H9 (cell line): ENCODE data around the gene PCCA. TPM values are rescaled to one million over a fixed set of nuclear protein-coding genes. Genes with fewer than 3 reads are reported as not detected.
A peak's percentile ranks its signal among the peaks of the same experiment; 100 is the strongest.

Experiments used
- DNase-seq: peaks from one replicate; pipeline ENCODE4 v3.0.0-alpha.2; 2017
- H2AFZ ChIP-seq: one replicate; pipeline ENCODE4 v1.6.1; 2013; ENCODE audit warnings: mild to moderate bottlenecking, low read length, control low read depth, moderate library complexity
- H2AK5ac ChIP-seq: 2 replicates; pipeline ENCODE4 v1.6.1; 2013; ENCODE audit warnings: low read length, control low read depth, mixed read lengths; ENCODE audit not compliant: insufficient read length
- H2BK120ac ChIP-seq: one replicate; pipeline ENCODE4 v1.6.1; 2013; ENCODE audit warnings: low read depth, mild to moderate bottlenecking, low read length, control low read depth, inconsistent platforms; ENCODE audit not compliant: poor library complexity, severe bottlenecking
- H2BK12ac ChIP-seq: 2 replicates; pipeline ENCODE4 v1.6.1; 2013; ENCODE audit warnings: low read length, control low read depth, mixed read lengths, low read depth; ENCODE audit not compliant: insufficient read length
- H2BK15ac ChIP-seq: 2 replicates; pipeline ENCODE4 v1.6.1; 2013; ENCODE audit warnings: low read depth, low read length, control low read depth
- H2BK20ac ChIP-seq: one replicate; pipeline ENCODE4 v1.6.1; 2013; ENCODE audit warnings: low read depth, mild to moderate bottlenecking, low read length, control low read depth, inconsistent platforms; ENCODE audit not compliant: poor library complexity, severe bottlenecking
- H2BK5ac ChIP-seq: 2 replicates; pipeline ENCODE4 v1.6.1; 2013; ENCODE audit warnings: low read length, control low read depth, mixed read lengths; ENCODE audit not compliant: insufficient read length
- H3K14ac ChIP-seq: 2 replicates; pipeline ENCODE4 v1.6.1; 2013; ENCODE audit warnings: low read length, control low read depth; ENCODE audit not compliant: insufficient read depth
- H3K18ac ChIP-seq: 2 replicates; pipeline ENCODE4 v1.6.1; 2013; ENCODE audit warnings: low read depth, mild to moderate bottlenecking, mixed read lengths, low read length, control low read depth; ENCODE audit not compliant: insufficient read length
- H3K23ac ChIP-seq: 2 replicates; pipeline ENCODE4 v1.6.1; 2013; ENCODE audit warnings: low read length, control low read depth, mixed read lengths, low read depth; ENCODE audit not compliant: insufficient read length
- H3K23me2 ChIP-seq: 2 replicates; pipeline ENCODE4 v1.6.1; 2013; ENCODE audit warnings: low read depth, mild to moderate bottlenecking, mixed read lengths, low read length, control low read depth; ENCODE audit not compliant: insufficient read length, poor library complexity, severe bottlenecking
- H3K27ac ChIP-seq: 2 replicates; pipeline ENCODE4 v1.5.1; 2013; ENCODE audit warnings: low read length, control low read depth, mixed read lengths, low read depth; ENCODE audit not compliant: insufficient read length
- H3K27me3 ChIP-seq: 2 replicates; pipeline ENCODE4 v1.6.1; 2013; ENCODE audit warnings: low read length, control low read depth, inconsistent platforms; ENCODE audit not compliant: insufficient read depth
- H3K4ac ChIP-seq: 2 replicates; pipeline ENCODE4 v1.6.1; 2013; ENCODE audit warnings: low read depth, mild to moderate bottlenecking, control low read depth, inconsistent platforms, low read length, moderate library complexity
- H3K4me1 ChIP-seq: 2 replicates; pipeline ENCODE4 v1.6.1; 2013; ENCODE audit warnings: low read length, control low read depth, inconsistent platforms; ENCODE audit not compliant: insufficient read depth
- H3K4me2 ChIP-seq: 2 replicates; pipeline ENCODE4 v1.6.1; 2013; ENCODE audit warnings: low read length, control low read depth, mixed read lengths; ENCODE audit not compliant: insufficient read length, insufficient read depth
- H3K56ac ChIP-seq: 2 replicates; pipeline ENCODE4 v1.6.1; 2013; ENCODE audit warnings: low read depth, mild to moderate bottlenecking, mixed read lengths, low read length, control low read depth; ENCODE audit not compliant: insufficient read length
- H3K79me1 ChIP-seq: 2 replicates; pipeline ENCODE4 v1.6.1; 2013; ENCODE audit warnings: low read depth, mild to moderate bottlenecking, moderate library complexity, low read length, control low read depth, inconsistent platforms; ENCODE audit not compliant: insufficient read depth, poor library complexity, severe bottlenecking
- H3K79me2 ChIP-seq: 2 replicates; pipeline ENCODE4 v1.6.1; 2013; ENCODE audit warnings: low read length, control low read depth, inconsistent platforms; ENCODE audit not compliant: insufficient read depth
- H3K9ac ChIP-seq: 2 replicates; pipeline ENCODE4 v1.6.1; 2013; ENCODE audit warnings: low read length, control low read depth, mixed read lengths; ENCODE audit not compliant: insufficient read length; ENCODE audit errors: extremely low read depth
- H3K9me3 ChIP-seq: one replicate; pipeline ENCODE4 v1.6.1; 2013; ENCODE audit warnings: low read depth, low read length, inconsistent platforms; ENCODE audit not compliant: control insufficient read depth
- H3T11ph ChIP-seq: one replicate; pipeline ENCODE4 v1.6.1; 2013; ENCODE audit warnings: mild to moderate bottlenecking, low read length, control low read depth, inconsistent platforms
- H4K20me1 ChIP-seq: one replicate; pipeline ENCODE4 v1.6.1; 2013; ENCODE audit not compliant: control insufficient read depth, insufficient read length, insufficient read depth
- H4K5ac ChIP-seq: 2 replicates; pipeline ENCODE4 v1.6.1; 2013; ENCODE audit warnings: low read depth, mild to moderate bottlenecking, mixed read lengths, low read length, control low read depth; ENCODE audit not compliant: insufficient read length
- H4K8ac ChIP-seq: replicated peaks from 2 replicates; pipeline ENCODE4 v1.6.1; 2013; ENCODE audit warnings: low read length, control low read depth, mixed read lengths, low read depth; ENCODE audit not compliant: insufficient read length
- H4K91ac ChIP-seq: 2 replicates; pipeline ENCODE4 v1.6.1; 2013; ENCODE audit warnings: low read depth, mild to moderate bottlenecking, moderate library complexity, mixed read lengths, low read length, control low read depth; ENCODE audit not compliant: insufficient read length
- H3K27ac Mint-ChIP-seq, 3 experiments: 2 replicates in 2 of 3; 3 replicates in 1 of 3; pipeline ENCODE4 v1.8.0; 2020 to 2021; ENCODE audit warnings: mixed read lengths in 3 of 3, mild to moderate bottlenecking in 1 of 3, moderate library complexity in 1 of 3
- H3K27me3 Mint-ChIP-seq: 2 replicates; pipeline ENCODE4 v1.8.0; 2021; ENCODE audit warnings: low read depth, mild to moderate bottlenecking, moderate library complexity, mixed read lengths
- H3K36me3 Mint-ChIP-seq, 3 experiments: 2 replicates in 2 of 3; 3 replicates in 1 of 3; pipeline ENCODE4 v1.8.0; 2020 to 2021; ENCODE audit warnings: low read depth in 3 of 3, mixed read lengths in 3 of 3; ENCODE audit not compliant: insufficient read depth in 1 of 3
- H3K4me1 Mint-ChIP-seq, 2 experiments: 2 replicates each; pipeline ENCODE4 v1.8.0; 2020; ENCODE audit warnings: mixed read lengths in 2 of 2
- H3K4me3 Mint-ChIP-seq, 2 experiments: 2 replicates in 1 of 2; 3 replicates in 1 of 2; pipeline ENCODE4 v1.8.0; 2020 to 2021; ENCODE audit warnings: mild to moderate bottlenecking in 2 of 2, mixed read lengths in 2 of 2, moderate library complexity in 1 of 2
- H3K9me3 Mint-ChIP-seq, 2 experiments: 2 replicates in 1 of 2; 3 replicates in 1 of 2; pipeline ENCODE4 v1.8.0; 2020; ENCODE audit warnings: mild to moderate bottlenecking in 2 of 2, mixed read lengths in 2 of 2, moderate library complexity in 1 of 2
- CTCF ChIP-seq: fragments of 200-600 bp; sonication (generic); conservative IDR thresholded peaks from 3 replicates; pipeline ENCODE4 v1.8.0; 2021; ENCODE audit warnings: antibody characterized with exemption, mild to moderate bottlenecking
- WGBS: extraction: QIAGEN DNeasy Blood & Tissue Kit; methylation state at CpG from one replicate; pipeline ENCODE4 v1.1.7; 2013; ENCODE audit warnings: missing lambda C conversion rate, low lambda C conversion rate, mixed read lengths; ENCODE audit not compliant: insufficient read length; ENCODE audit errors: extremely low coverage; 5-methylcytosine and 5-hydroxymethylcytosine counted together
- total RNA-seq: library from RNA; stranded (reverse); gene quantifications from 2 replicates; pipeline ENCODE4 v1.2.1, GENCODE V29; 2021

PCCA gene
- total RNA-seq, 1 experiment from 2014 or later = 56.5 TPM

- H3K18ac ChIP-seq = no peak overlapping the region
- H3K27me3 Mint-ChIP-seq = no peaks in the 10 kb centered on the region
- H3K23ac ChIP-seq = no peak overlapping the region
- no peak overlapping the region for H3K9ac ChIP-seq
- H3K27ac ChIP-seq = no peak overlapping the region
- H3K79me1 ChIP-seq = no peaks in the 10 kb centered on the region
- H3K4me1 ChIP-seq = peaks cover 6% of the 10 kb centered on the region; the same call in 1 of the 2 replicates
- no peak overlapping the region for H2BK120ac ChIP-seq
- H3K27ac Mint-ChIP-seq = peak overlapping the region in 1 of 3 experiments; percentile 16; a peak in 2 of 7 replicates
- H3K56ac ChIP-seq = no peak overlapping the region
- H4K20me1 ChIP-seq = no peaks in the 10 kb centered on the region
- no peaks in the 10 kb centered on the region for H3K9me3 Mint-ChIP-seq
- no peak overlapping the region for H2BK20ac ChIP-seq
- DNase-seq = no peak
- H3K9me3 ChIP-seq = no peaks in the 10 kb centered on the region
- H3K4me1 Mint-ChIP-seq = peaks cover 17 to 19% of the 10 kb centered on the region in 2 experiments
- no peak overlapping the region for H4K8ac ChIP-seq
- peaks cover 0 to 12% (median 9%) of the 10 kb centered on the region in 3 experiments; a peak in 4 of 7 replicates for H3K36me3 Mint-ChIP-seq
- WGBS = no CpG with 5 or more reads among the region's 3 CpGs
- no peak overlapping the region for H2AK5ac ChIP-seq
- H3K23me2 ChIP-seq = no peaks in the 10 kb centered on the region
- no peak overlapping the region for H2BK12ac ChIP-seq
- no peak overlapping the region for H3K4me2 ChIP-seq
- no peak overlapping the region for H2BK15ac ChIP-seq
- no peak overlapping the region for H3T11ph ChIP-seq
- H4K91ac ChIP-seq = no peak overlapping the region
- H3K14ac ChIP-seq = no peak overlapping the region
- H3K79me2 ChIP-seq = no peaks in the 10 kb centered on the region
- H2BK5ac ChIP-seq = no peak overlapping the region
- TF ChIP-seq CTCF = no peak
- H3K27me3 ChIP-seq = no peaks in the 10 kb centered on the region
- H4K5ac ChIP-seq = no peak overlapping the region
- no peak overlapping the region for H3K4ac ChIP-seq
- no peak overlapping the region for H3K4me3 Mint-ChIP-seq
- no peak overlapping the region for H2AFZ ChIP-seq
Measured at GRCh38 chr13:100365680-100366079, 276.8 kb downstream of the PCCA start.
